HK-2 (cell line): ENCODE data around the gene NRGN.
A peak's percentile ranks its signal among the peaks of the same experiment; 100 is the strongest.

Source experiments
- DNase-seq: peaks from one replicate; pipeline ENCODE4 v3.0.0-alpha.2; 2018; ENCODE audit not compliant: unreplicated experiment

The NRGN gene

DNA sequence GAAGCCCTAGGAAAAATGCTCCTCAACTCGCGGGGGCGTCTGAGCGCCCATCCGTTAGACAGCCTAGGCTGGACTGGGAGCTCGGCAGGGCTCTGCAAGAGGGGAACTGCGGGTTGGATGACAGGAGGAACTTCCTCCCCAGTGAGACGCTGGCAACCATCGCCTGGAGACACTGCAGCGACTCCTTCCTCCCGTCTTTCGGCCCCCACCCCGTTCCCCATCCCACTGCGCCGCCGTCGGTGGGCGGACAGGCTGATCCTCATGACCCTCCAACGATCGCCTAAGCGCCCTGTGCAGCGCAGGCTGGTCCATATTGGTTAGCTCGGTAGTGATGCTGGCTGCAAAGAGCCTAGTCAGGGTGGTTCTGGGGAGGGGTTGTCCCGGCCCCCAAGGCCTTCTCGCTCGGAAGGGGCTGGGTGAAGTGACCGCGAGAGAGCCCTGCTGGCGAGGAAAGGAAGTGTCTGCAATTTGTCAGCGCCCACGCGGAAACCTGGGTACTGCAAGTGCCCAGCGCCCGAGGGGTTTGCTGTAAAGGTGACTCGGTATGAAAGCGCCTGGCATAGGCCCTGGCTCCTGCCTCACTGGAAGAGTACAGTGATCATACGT is 638 bp downstream of the NRGN start:
- DNase-seq = no peak

GRCh38 chr11:124742555-124742954 is 2.8 kb downstream of the NRGN start:
- no peak for DNase-seq

- DNase-seq = no peak
Observed at GRCh38 chr11:124743050-124743449, 3.3 kb downstream of the NRGN start.

DNA sequence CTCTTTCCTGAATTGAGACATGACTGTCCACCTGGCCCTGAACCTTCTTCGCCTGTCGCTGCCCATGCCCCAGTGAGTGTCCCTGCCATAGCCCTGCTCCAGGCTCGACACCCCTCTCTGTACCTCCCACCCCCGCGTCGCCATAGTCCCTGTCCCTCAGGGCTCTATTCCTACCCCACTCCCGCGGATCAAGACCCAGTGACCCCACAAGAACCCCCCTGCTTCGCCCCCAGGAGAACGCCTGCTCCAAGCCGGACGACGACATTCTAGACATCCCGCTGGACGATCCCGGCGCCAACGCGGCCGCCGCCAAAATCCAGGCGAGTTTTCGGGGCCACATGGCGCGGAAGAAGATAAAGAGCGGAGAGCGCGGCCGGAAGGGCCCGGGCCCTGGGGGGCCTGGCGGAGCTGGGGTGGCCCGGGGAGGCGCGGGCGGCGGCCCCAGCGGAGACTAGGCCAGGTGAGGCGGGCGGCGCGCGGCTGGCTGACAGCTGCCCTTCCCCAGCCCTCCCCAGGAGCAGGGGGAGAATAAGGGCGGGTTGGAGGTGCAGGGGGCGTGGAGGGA is 5.6 kb downstream of the NRGN start:
- DNase-seq = no peak

DNA sequence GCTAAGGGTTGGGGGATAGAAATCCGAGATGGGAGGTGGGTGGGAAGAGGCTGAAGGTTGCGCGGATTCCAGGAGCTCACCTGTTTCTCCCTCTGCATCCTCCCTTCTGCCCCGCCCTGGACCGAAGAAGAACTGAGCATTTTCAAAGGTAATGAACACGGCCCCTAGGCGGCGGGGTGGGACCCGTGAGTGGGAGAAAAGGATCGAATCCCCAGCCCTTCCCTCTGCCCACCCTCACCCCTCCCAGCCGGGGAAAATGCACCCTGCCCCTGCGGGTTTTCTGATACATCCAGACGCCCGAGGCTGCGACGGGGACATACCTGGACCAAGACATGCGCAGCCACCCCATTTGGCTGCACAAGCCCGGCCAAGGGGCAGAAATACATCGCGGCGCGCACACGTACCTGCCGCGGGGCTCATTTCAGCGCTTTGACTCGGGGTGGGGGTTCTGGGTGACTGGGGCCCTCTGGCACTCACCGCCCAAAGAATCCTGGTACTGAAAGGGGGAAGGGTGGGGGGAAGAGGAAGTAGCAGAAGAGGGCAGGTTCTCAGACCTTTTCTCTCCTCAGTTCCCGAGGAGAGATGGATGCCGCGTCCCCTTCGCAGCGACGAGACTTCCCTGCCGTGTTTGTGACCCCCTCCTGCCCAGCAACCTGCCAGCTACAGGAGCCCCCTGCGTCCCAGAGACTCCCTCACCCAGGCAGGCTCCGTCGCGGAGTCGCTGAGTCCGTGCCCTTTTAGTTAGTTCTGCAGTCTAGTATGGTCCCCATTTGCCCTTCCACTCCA is 6.3 kb downstream of the NRGN start:
- no peak for DNase-seq

GRCh38 chr11:124746621-124747243 is 7.0 kb downstream of the NRGN start:
- DNase-seq = peak; percentile 21

GRCh38 chr11:124747406-124748099 is 7.8 kb downstream of the NRGN start:
- no peak for DNase-seq

DNA sequence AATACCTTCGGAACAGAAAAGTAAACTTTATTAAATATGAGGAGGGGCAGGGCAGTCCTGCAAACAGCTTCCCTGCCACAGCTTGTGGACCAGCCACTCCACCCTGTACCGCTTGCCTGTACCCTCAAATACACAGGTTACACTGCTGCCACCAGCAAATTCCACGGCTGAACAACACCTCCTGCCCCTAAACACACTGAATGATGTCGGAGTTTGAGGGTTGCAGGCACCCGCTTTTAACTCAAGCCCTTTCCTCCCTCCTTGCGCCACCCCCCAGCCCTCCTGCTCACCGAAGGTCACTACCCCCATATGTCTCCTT is 8.3 kb downstream of the NRGN start:
- DNase-seq = no peak

- no peak for DNase-seq
Observed at GRCh38 chr11:124748481-124749343, 9.0 kb downstream of the NRGN start.

GRCh38 chr11:124749912-124750311 is 10.2 kb downstream of the NRGN start:
- no peak for DNase-seq

DNA sequence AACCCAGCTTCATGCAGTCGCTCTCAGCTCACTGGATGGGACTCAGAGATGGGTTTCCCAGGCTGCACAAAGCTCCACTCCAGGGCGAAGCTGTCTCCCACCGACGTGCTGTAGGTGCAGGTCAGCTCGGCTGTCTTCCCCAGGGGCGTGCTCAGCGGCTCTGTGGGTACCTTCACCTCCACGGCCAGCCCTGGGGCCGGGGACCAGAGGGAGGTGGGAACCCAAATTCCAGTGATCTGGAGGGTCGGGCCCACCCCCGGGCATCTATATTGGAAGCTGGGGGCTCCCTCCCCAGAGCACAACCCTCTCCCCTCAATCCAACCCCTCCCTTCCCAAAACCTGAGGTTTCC is 11.6 kb downstream of the NRGN start:
- no peak for DNase-seq

GRCh38 chr11:124751741-124752470 is 12.2 kb downstream of the NRGN start, which contains the start of gene VSIG2:
VSIG2 (minus strand) TSS chr11:124752255; CDS start chr11:124752137, 118 bp downstream.
- no peak for DNase-seq

GRCh38 chr11:124752471-124753102 is 12.8 kb downstream of the NRGN start:
- no peak for DNase-seq

- DNase-seq = no peak
Observed at GRCh38 chr11:124753205-124753604, 13.5 kb downstream of the NRGN start.

DNA sequence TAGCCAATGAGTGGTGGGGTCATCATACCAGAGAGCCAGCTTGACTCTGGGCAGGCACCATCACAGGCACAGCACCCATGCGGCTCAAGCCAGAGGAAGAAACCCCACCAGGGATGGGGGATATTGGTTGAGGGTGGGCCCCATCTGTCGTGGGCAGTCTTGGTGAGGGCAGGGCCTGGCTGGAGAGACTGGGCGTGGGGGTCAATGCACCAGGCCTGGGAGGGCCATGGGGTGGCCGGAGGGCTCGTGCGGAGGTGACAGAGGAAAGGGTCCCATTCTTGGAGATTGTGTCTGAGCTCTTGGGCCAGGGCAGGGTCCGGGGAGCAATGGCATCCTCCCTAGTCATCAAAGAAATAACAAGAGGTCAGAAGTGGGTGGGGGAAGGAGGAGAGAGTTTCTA is 13.9 kb downstream of the NRGN start:
- DNase-seq = no peak

DNA sequence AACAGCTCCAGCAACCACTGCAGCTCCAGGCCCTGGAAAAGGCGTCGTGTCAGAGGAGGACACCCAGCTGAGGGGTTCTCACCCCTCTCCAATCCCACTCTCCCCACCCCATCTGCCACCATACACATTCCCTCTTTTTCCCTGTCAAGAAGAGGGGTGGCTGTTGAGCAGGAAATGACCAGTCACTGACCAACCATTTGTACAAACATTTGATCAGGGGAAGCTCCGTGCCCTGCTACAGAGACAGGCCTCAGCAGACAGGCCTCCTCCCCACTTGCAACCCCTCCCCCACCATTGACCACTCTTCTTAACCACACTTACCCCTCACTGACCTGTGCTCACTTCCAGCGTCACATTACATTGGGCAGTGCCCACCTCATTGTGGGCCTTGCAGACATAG is 14.6 kb downstream of the NRGN start:
- DNase-seq = no peak

DNA sequence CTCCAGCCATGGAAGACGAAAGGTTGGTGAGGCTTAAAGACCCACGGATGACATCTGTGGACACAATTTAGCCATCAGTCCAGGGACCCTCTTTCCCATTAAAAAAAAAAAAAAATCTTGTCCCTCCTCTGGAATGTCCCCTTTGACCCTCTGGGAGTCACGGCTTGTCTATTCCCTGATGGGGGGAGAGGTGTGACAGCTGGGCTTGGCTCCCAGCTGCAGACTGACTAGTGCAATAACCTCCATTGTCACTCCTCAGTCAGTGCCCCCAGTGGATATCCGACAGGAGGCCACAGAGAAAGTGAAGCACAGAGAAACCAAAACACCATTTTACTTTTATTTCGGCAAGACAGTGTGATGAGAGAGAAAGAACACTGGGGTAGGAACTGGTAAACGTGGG is 15.0 kb downstream of the NRGN start:
- DNase-seq = no peak

GRCh38 chr11:124756033-124756752 is 16.5 kb downstream of the NRGN start:
- no peak for DNase-seq

- no peak for DNase-seq
Observed at GRCh38 chr11:124756753-124757227, 17.0 kb downstream of the NRGN start.
